ENCODE data around the gene GZMB. TPM values are rescaled to one million over a fixed set of nuclear protein-coding genes. Genes with fewer than 3 reads are reported as not detected.

Gene GZMB
- total RNA-seq, 1 experiment from 2014 or later, result 0.74 TPM

DNA sequence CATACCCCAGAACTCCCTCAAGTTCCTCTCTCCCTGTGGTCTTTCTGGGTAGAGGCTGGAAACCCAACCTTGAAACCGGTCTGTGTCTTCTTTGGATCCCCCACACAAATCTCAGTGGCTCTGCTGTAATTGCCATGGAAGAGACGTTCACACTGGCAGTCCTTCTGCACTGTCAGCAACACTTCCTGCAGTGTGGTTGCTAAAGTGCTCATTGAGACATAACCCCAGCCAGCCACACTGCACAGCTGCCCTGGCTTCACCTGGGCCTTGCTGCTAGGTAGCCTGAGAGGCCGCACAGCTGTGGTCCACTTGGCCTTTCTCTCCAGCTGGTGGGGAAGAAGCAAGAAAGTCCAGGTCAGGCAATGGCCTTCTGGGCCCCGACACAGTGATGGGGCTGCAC lies 26.9 kb downstream of the GZMB start:
- ChIA-PET CTCF (no interaction called here), RAD21 (ENCODE audit: low non-redundant PET in 1 of 2, low total read pairs in 2 of 2, uncharacterized antibody in 2 of 2, unreplicated experiment in 2 of 2) (no interaction called here), POLR2A (no interaction called here)
- no peaks in the 10 kb centered on the region for H3K4me1 ChIP-seq (ENCODE audit: control insufficient read depth in 1 of 2, insufficient read depth in 2 of 2, low read length in 2 of 2)
- H3K9ac ChIP-seq (ENCODE audit: low read length), result no peak overlapping the region
- H3K9me3 ChIP-seq (ENCODE audit: control insufficient read depth in 1 of 2, insufficient read depth in 1 of 2, low read depth in 1 of 2, low read length in 2 of 2), result no peaks in the 10 kb centered on the region
- no peak overlapping the region for H3K27ac ChIP-seq (ENCODE audit: low read depth, low read length)
- TF ChIP-seq CEBPB (IDR thresholded peaks at IDR 0.05; ENCODE audit: low read depth) (no peak), ZNF274 (IDR thresholded peaks at IDR 0.05; ENCODE audit: low read depth, low read length) (no peak)
- no peaks in the 10 kb centered on the region for H4K20me1 ChIP-seq (ENCODE audit: insufficient read depth)
- no peak for ATAC-seq
- no peak overlapping the region for H2AFZ ChIP-seq (ENCODE audit: low read depth, low read length, poor library complexity, severe bottlenecking)
- intact Hi-C loops (cut with micrococcal nuclease), result no loop called here
- no peaks in the 10 kb centered on the region for H3K9me2 ChIP-seq (ENCODE audit: insufficient read depth)
- H3K4me3 ChIP-seq (replicated peaks in 1 of 2; ENCODE audit: low read depth in 1 of 2, low read length in 2 of 2), result no peak overlapping the region
- no peaks in the 10 kb centered on the region for H3K36me3 ChIP-seq (ENCODE audit: control insufficient read depth in 1 of 2, insufficient read depth in 2 of 2, low read length in 2 of 2)
- no peaks in the 10 kb centered on the region for H3K27me3 ChIP-seq (ENCODE audit: insufficient read depth, low read length)
- no peak for DNase-seq (ENCODE audit: low read depth, low spot score)
- BruUV-seq (replicated peaks), result no TSS peak
- no peaks in the 10 kb centered on the region for H3K79me2 ChIP-seq (ENCODE audit: insufficient read depth, low read length)
- no peak overlapping the region for H3K4me2 ChIP-seq (ENCODE audit: low read length)

DNA sequence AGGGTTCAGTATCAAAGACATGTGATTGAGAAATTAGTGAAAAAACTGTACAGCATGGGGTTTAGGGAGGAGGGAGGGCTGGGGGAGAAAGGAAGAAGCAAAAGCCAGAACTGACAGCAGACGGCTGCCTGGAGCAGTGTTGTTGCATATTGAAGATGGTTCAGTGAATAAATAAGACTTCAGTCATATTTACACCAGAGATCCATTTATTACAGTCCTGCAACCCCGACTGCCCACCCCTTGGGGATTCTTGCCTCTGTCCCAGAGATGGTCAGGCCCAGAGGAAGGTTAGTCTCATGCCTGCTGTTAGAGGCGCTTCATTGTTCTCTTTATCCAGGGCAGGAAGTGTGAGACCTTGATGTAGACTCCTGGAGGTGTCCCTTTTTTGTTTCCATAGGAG lies 27.7 kb downstream of the GZMB start:
- DNase-seq (ENCODE audit: low read depth, low spot score) (no peak), ATAC-seq (no peak)
- no peaks in the 10 kb centered on the region for H3K36me3 ChIP-seq (ENCODE audit: control insufficient read depth in 1 of 2, insufficient read depth in 2 of 2, low read length in 2 of 2)
- ChIA-PET CTCF (no interaction called here), POLR2A (no interaction called here), RAD21 (ENCODE audit: low non-redundant PET in 1 of 2, low total read pairs in 2 of 2, uncharacterized antibody in 2 of 2, unreplicated experiment in 2 of 2) (no interaction called here)
- no peak overlapping the region for H3K4me2 ChIP-seq (ENCODE audit: low read length)
- H4K20me1 ChIP-seq (ENCODE audit: insufficient read depth), result no peaks in the 10 kb centered on the region
- no peaks in the 10 kb centered on the region for H3K27me3 ChIP-seq (ENCODE audit: insufficient read depth, low read length)
- intact Hi-C loops (cut with micrococcal nuclease), result no loop called here
- H3K9me3 ChIP-seq (ENCODE audit: control insufficient read depth in 1 of 2, insufficient read depth in 1 of 2, low read depth in 1 of 2, low read length in 2 of 2), result no peaks in the 10 kb centered on the region
- H2AFZ ChIP-seq (ENCODE audit: low read depth, low read length, poor library complexity, severe bottlenecking), result no peak overlapping the region
- no peaks in the 10 kb centered on the region for H3K9me2 ChIP-seq (ENCODE audit: insufficient read depth)
- no peak overlapping the region for H3K4me3 ChIP-seq (replicated peaks in 1 of 2; ENCODE audit: low read depth in 1 of 2, low read length in 2 of 2)
- no TSS peak for BruUV-seq (replicated peaks)
- no peaks in the 10 kb centered on the region for H3K4me1 ChIP-seq (ENCODE audit: control insufficient read depth in 1 of 2, insufficient read depth in 2 of 2, low read length in 2 of 2)
- no peak overlapping the region for H3K9ac ChIP-seq (ENCODE audit: low read length)
- H3K27ac ChIP-seq (ENCODE audit: low read depth, low read length), result no peak overlapping the region
- TF ChIP-seq ZBTB33 (IDR thresholded peaks at IDR 0.05; ENCODE audit: extremely low read depth, insufficient replicate concordance, low read length) (no peak), ZFX (IDR thresholded peaks at IDR 0.05) (no peak), TCF7L2 (IDR thresholded peaks at IDR 0.05; ENCODE audit: borderline replicate concordance, extremely low read depth, insufficient read depth, insufficient read length) (no peak), POLR2A (IDR thresholded peaks at IDR 0.05; ENCODE audit: borderline replicate concordance, extremely low read depth, insufficient read depth, insufficient read length) (no peak), ZNF274 (IDR thresholded peaks at IDR 0.05; ENCODE audit: low read depth, low read length) (no peak), SRF (IDR thresholded peaks at IDR 0.05; ENCODE audit: low read depth) (no peak), EGR1 (IDR thresholded peaks at IDR 0.05; ENCODE audit: low read depth) (no peak), RAD21 (IDR thresholded peaks at IDR 0.05; ENCODE audit: low read depth) (no peak), EZH2 (IDR thresholded peaks at IDR 0.05) (no peak), JUND (IDR thresholded peaks at IDR 0.05) (no peak)
- TF ChIP-seq, protein P1, sequence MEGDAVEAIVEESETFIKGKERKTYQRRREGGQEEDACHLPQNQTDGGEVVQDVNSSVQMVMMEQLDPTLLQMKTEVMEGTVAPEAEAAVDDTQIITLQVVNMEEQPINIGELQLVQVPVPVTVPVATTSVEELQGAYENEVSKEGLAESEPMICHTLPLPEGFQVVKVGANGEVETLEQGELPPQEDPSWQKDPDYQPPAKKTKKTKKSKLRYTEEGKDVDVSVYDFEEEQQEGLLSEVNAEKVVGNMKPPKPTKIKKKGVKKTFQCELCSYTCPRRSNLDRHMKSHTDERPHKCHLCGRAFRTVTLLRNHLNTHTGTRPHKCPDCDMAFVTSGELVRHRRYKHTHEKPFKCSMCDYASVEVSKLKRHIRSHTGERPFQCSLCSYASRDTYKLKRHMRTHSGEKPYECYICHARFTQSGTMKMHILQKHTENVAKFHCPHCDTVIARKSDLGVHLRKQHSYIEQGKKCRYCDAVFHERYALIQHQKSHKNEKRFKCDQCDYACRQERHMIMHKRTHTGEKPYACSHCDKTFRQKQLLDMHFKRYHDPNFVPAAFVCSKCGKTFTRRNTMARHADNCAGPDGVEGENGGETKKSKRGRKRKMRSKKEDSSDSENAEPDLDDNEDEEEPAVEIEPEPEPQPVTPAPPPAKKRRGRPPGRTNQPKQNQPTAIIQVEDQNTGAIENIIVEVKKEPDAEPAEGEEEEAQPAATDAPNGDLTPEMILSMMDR (IDR thresholded peaks at IDR 0.05 in 2 of 3, conservative IDR thresholded peaks at IDR 0.05 in 1 of 3; ENCODE audit: borderline replicate concordance in 1 of 3, insufficient read depth in 1 of 3, low read depth in 2 of 3, low read length in 2 of 3), result no peak
- no peaks in the 10 kb centered on the region for H3K79me2 ChIP-seq (ENCODE audit: insufficient read depth, low read length)

Measured in HCT116 (cell line).